GM12878 (cell line): Measurements from ENCODE around the gene SMIM43. TPM values are rescaled to one million over a fixed set of nuclear protein-coding genes. Genes with fewer than 3 reads are reported as not detected.

ENCODE experiments used
- ATAC-seq: fragments of 200-7000 bp; cut with Tn5 transposase; 3 replicates; pipeline ENCODE4 v1.9.1; 2020; ENCODE audit warnings: mild to moderate bottlenecking, moderate library complexity
- BruUV-seq: library from RNA; stranded (reverse); fragments of 400-500 nt; replicated peaks from 2 replicates; lab custom pipeline; 2021; lab: Mats Ljungman, UMichigan
- CTCF ChIA-PET: fragments of 300-600 bp; sonication (Branson Sonifier 250); formaldehyde crosslinking; extraction: SDS; loops from one replicate; lab custom pipeline; 2021; ENCODE audit warnings: inconsistent platforms; lab: Yijun Ruan, JAX
- POLR2A ChIA-PET: fragments of 350-600 bp; formaldehyde crosslinking; extraction: SDS; loops from one replicate; lab custom pipeline; 2021; ENCODE audit warnings: inconsistent platforms; lab: Charles Lee
- RAD21 ChIA-PET: fragments of 300-600 bp; sonication (Branson Sonifier 250); formaldehyde crosslinking; loops from one replicate; lab custom pipeline; 2023; ENCODE audit warnings: antibody characterized with exemption; ENCODE audit not compliant: unreplicated experiment; lab: Charles Lee
- SMC1A ChIA-PET: fragments of 300-600 bp; sonication (Branson Sonifier 250); formaldehyde crosslinking; loops from one replicate; lab custom pipeline; 2023; ENCODE audit not compliant: unreplicated experiment, uncharacterized antibody; lab: Charles Lee
- DNase-seq: peaks from one replicate; pipeline ENCODE4 v3.0.0-alpha.2; 2011; ENCODE audit warnings: low read depth, low spot score
- FAIRE-seq: peaks from 3 replicates; lab custom pipeline; 2011; peaks lifted over from hg19 to GRCh38; lab: Jason Lieb, UNC
- H2AFZ ChIP-seq: 2 replicates; pipeline ENCODE4 v1.6.0; 2011; ENCODE audit warnings: low read depth, low read length, control low read depth; ENCODE audit not compliant: control insufficient read depth
- H3K27ac ChIP-seq: 2 replicates; pipeline ENCODE4 v1.5.1; 2011; ENCODE audit warnings: control low read depth; ENCODE audit not compliant: control insufficient read depth, insufficient read depth
- H3K27me3 ChIP-seq, 2 experiments: replicated peaks in 1 of 2; 2 replicates each; pipeline versions ENCODE4 v1.6.0 to v1.6.1; 2011; ENCODE audit warnings: low read length in 1 of 2; ENCODE audit not compliant: control insufficient read depth in 2 of 2, insufficient read depth in 2 of 2
- H3K36me3 ChIP-seq, 2 experiments: 2 replicates each; pipeline ENCODE4 v1.5.1; 2011; ENCODE audit warnings: low read length in 1 of 2; ENCODE audit not compliant: control insufficient read depth in 2 of 2, insufficient read depth in 2 of 2
- H3K4me1 ChIP-seq: 2 replicates; pipeline ENCODE4 v1.6.1; 2011; ENCODE audit warnings: mild to moderate bottlenecking, low read length, moderate library complexity, mixed read lengths; ENCODE audit not compliant: control insufficient read depth, insufficient read depth
- H3K4me2 ChIP-seq: 2 replicates; pipeline ENCODE4 v1.6.0; 2011; ENCODE audit warnings: control low read depth; ENCODE audit not compliant: control insufficient read depth, insufficient read depth
- H3K4me3 ChIP-seq: fragments of 200-600 bp; sonication (generic); 2 replicates; pipeline ENCODE4 v1.5.1; 2016
- H3K79me2 ChIP-seq: 2 replicates; pipeline ENCODE4 v1.6.0; 2011; ENCODE audit warnings: low read length; ENCODE audit not compliant: control insufficient read depth, insufficient read depth
- H3K9ac ChIP-seq: 2 replicates; pipeline ENCODE4 v1.8.0; 2011; ENCODE audit warnings: low read length, control low read depth, mixed read lengths; ENCODE audit not compliant: control insufficient read depth, insufficient read depth
- H3K9me3 ChIP-seq: replicated peaks from 3 replicates; pipeline ENCODE4 v1.5.1; 2011; ENCODE audit warnings: mild to moderate bottlenecking, low read length; ENCODE audit not compliant: control insufficient read depth, insufficient read depth
- H4K20me1 ChIP-seq: 2 replicates; pipeline ENCODE4 v1.6.0; 2011; ENCODE audit not compliant: control insufficient read depth, insufficient read depth
- BACH1 ChIP-seq: fragments of 450-650 bp; IDR thresholded peaks from 2 replicates; pipeline ENCODE4 v1.6.1; 2017; ENCODE audit warnings: mild to moderate bottlenecking, borderline replicate concordance
- EGR1 ChIP-seq, 2 experiments: IDR thresholded peaks; 1 replicate in 1 of 2; 2 replicates in 1 of 2; pipeline ENCODE4 v1.6.1; 2011 to 2012; ENCODE audit warnings: low read depth in 2 of 2, low read length in 2 of 2, borderline replicate concordance in 1 of 2, mild to moderate bottlenecking in 1 of 2, moderate library complexity in 1 of 2
- JUND ChIP-seq: IDR thresholded peaks from 2 replicates; pipeline ENCODE4 v1.6.1; 2012; ENCODE audit warnings: low read depth, mild to moderate bottlenecking, low read length, improper control_type of control experiment, moderate library complexity
- MEF2A ChIP-seq: IDR thresholded peaks from 2 replicates; pipeline ENCODE4 v1.6.1; 2011; ENCODE audit warnings: low read depth, mild to moderate bottlenecking, low read length, moderate library complexity; ENCODE audit not compliant: insufficient read depth
- PAX8 ChIP-seq: fragments of 450-650 bp; IDR thresholded peaks from 2 replicates; pipeline ENCODE4 v1.6.1; 2017; ENCODE audit warnings: mild to moderate bottlenecking, moderate library complexity
- POU2F2 ChIP-seq: IDR thresholded peaks from 3 replicates; pipeline ENCODE4 v1.6.1; 2011; ENCODE audit warnings: low read depth, mild to moderate bottlenecking, low read length, borderline replicate concordance
- TBL1XR1 ChIP-seq: IDR thresholded peaks from 2 replicates; pipeline ENCODE4 v1.6.1; 2012; ENCODE audit warnings: low read depth, low read length, improper control_type of control experiment
- TCF3 ChIP-seq: IDR thresholded peaks from 2 replicates; pipeline ENCODE4 v1.6.1; 2012; ENCODE audit warnings: low read depth, mild to moderate bottlenecking, low read length, borderline replicate concordance; ENCODE audit not compliant: insufficient read depth
- YBX1 ChIP-seq: fragments of 450-650 bp; IDR thresholded peaks from 2 replicates; pipeline ENCODE4 v1.6.1; 2016; ENCODE audit warnings: antibody characterized with exemption
- YY1 ChIP-seq: IDR thresholded peaks from 2 replicates; pipeline ENCODE4 v1.6.1; 2011; ENCODE audit warnings: low read depth, mild to moderate bottlenecking, low read length
- ZBED1 ChIP-seq: IDR thresholded peaks from 2 replicates; pipeline ENCODE4 v1.6.1; 2016; ENCODE audit warnings: borderline replicate concordance
- WGBS: methylation state at CpG from one replicate; pipeline ENCODE4 v1.1.6; 2016; ENCODE audit warnings: low lambda C conversion rate; ENCODE audit not compliant: insufficient replicate concordance, insufficient coverage; ENCODE audit errors: missing lambda C conversion rate; 5-methylcytosine and 5-hydroxymethylcytosine counted together
- in situ Hi-C: fragments of 300-500 bp; cut with MboI; formaldehyde crosslinking; loops from 9 replicates; pipeline ENCODE4 v1.14.3; 2018; ENCODE audit warnings: mixed read lengths
- intact Hi-C: fragments of 100-400 bp; cut with micrococcal nuclease; formaldehyde crosslinking; loops from one replicate; pipeline ENCODE4 v1.14.2; 2022; ENCODE audit not compliant: unreplicated experiment
- polyA plus RNA-seq, 11 experiments: library from polyadenylated mRNA; depleted of rRNA in 4 of 11; unstranded in 6 of 11; stranded (reverse) in 5 of 11; fragments of >200 nt; fragmentation: Nextera tagmentation in 4 of 11; fragmentation: Illumina TruSeq in 1 of 11; extraction: Ambion mirVana in 4 of 11; extraction: Trizol in 1 of 11; gene quantifications; 1 replicate in 1 of 11; 2 replicates in 10 of 11; pipeline versions ENCODE4 v1.2.1 to v1.2.3, GENCODE V29; 2011 to 2016; ENCODE audit warnings: inconsistent platforms in 2 of 11, missing spikeins in 2 of 11, low read depth in 1 of 11
- total RNA-seq, 4 experiments: library from RNA; depleted of rRNA in 3 of 4; stranded (reverse); fragments of >200 nt in 3 of 4; fragmentation: Illumina TruSeq in 1 of 4; extraction: Trizol in 1 of 4; gene quantifications; 2 replicates each; pipeline versions ENCODE4 v1.2.1 to v1.2.3, GENCODE V29; 2013 to 2021

SMIM43 gene
- total and polyA plus RNA-seq, 10 of the 15 experiments (the other 5 are each of a cell fraction or from before 2014, with no cell fraction given): 0.12 TPM; not detected in 9

GRCh38 chr4:121789960-121790829 lies 25.2 kb upstream of the SMIM43 start:
- ChIA-PET SMC1A (interaction anchor here (1.0 to 2.2 kb wide), 6 partner anchors 9 to 40 kb away, joined by 3 to 11 read pairs (median 4); partner anchors contain the start of gene EXOSC9), POLR2A (interaction anchor here (0.9 to 1.6 kb wide), 5 partner anchors 11 to 17 kb away, joined by 3 to 5 read pairs (median 5); partner anchors contain the start of gene EXOSC9), CTCF (interaction anchor here (1.9 kb wide), 1 partner anchor 12 kb away, joined by 7 read pairs; no protein-coding TSS in a partner anchor), RAD21 (no interaction called here)
- intact Hi-C loops (no loop called here), in situ Hi-C loops (no loop called here)
- Histone ChIP-seq H3K36me3 (no peaks in the 10 kb centered on the region), H4K20me1 (no peaks in the 10 kb centered on the region), H3K4me3 (no peak overlapping the region), H2AFZ (no peak overlapping the region), H3K27ac (no peak overlapping the region), H3K9ac (no peak overlapping the region)
- DNase-seq (no peak), ATAC-seq (no peak)
- BruUV-seq: no TSS peak
- TF ChIP-seq EGR1 (IDR thresholded peaks at IDR 0.05; ENCODE audit: borderline replicate concordance in 1 of 2, low read depth in 2 of 2, low read length in 2 of 2) (no peak), MEF2A (no peak)
- TF ChIP-seq, all 136 proteins: peak for 0
- H3K79me2 ChIP-seq: no peaks in the 10 kb centered on the region
- H3K9me3 ChIP-seq: no peaks in the 10 kb centered on the region
- no peak overlapping the region for H3K4me2 ChIP-seq
- no peaks in the 10 kb centered on the region for H3K27me3 ChIP-seq
- peaks cover 22% of the 10 kb centered on the region for H3K4me1 ChIP-seq
- 75% methylated on average over 3 of the region's 3 CpGs for WGBS
- no peak for FAIRE-seq

- no peak overlapping the region for H3K27ac ChIP-seq
- H2AFZ ChIP-seq: no peak overlapping the region
- whole genome bisulfite sequencing: 75% methylated on average over 1 of the region's 1 CpG
- BruUV-seq: no TSS peak
- intact Hi-C loops: no loop called here
- in situ Hi-C loops: no loop called here
- ATAC-seq (peak; percentile 14; the same call in 2 of the 3 replicates), FAIRE-seq (no peak), DNase-seq (no peak)
- no peaks in the 10 kb centered on the region for H4K20me1 ChIP-seq
- RAD21 ChIA-PET: interaction anchor here (1.0 kb wide), 1 partner anchor 12 kb away, joined by 3 read pairs; no protein-coding TSS in a partner anchor
- H3K9ac ChIP-seq: no peak overlapping the region
- H3K4me1 ChIP-seq: peaks cover 18% of the 10 kb centered on the region
- POLR2A ChIA-PET: interaction anchor here (0.9 to 1.6 kb wide), 4 partner anchors 12 to 16 kb away, joined by 3 to 5 read pairs (median 4); partner anchors contain the start of gene EXOSC9
- H3K36me3 ChIP-seq: no peaks in the 10 kb centered on the region
- no peaks in the 10 kb centered on the region; the same call in 2 of the 3 replicates for H3K9me3 ChIP-seq
- CTCF ChIA-PET: interaction anchor here (1.9 kb wide), 1 partner anchor 11 kb away, joined by 7 read pairs; no protein-coding TSS in a partner anchor
- SMC1A ChIA-PET: interaction anchor here (1.0 to 2.2 kb wide), 3 partner anchors 10 to 21 kb away, joined by 3 to 11 read pairs (median 3); no protein-coding TSS in a partner anchor
- H3K79me2 ChIP-seq: no peaks in the 10 kb centered on the region
- H3K4me2 ChIP-seq: no peak overlapping the region; the same call in 1 of the 2 replicates
- H3K27me3 ChIP-seq: no peaks in the 10 kb centered on the region
- no peak overlapping the region for H3K4me3 ChIP-seq
- TF ChIP-seq YBX1: no peak
- no peak for TF ChIP-seq TCF3
- TF ChIP-seq YY1: no peak
- no peak for TF ChIP-seq JUND
- TF ChIP-seq BACH1: no peak
- TF ChIP-seq ZBED1: no peak
- no peak for TF ChIP-seq TBL1XR1
- TF ChIP-seq POU2F2: no peak
- no peak for TF ChIP-seq PAX8
Measured at GRCh38 chr4:121789455-121789854, 24.5 kb upstream of the SMIM43 start.
